ENCODE results near the gene SLC39A8. TPM values are rescaled to one million over a fixed set of nuclear protein-coding genes. Genes with fewer than 3 reads are reported as not detected.

SLC39A8 gene
- polyA plus RNA-seq, 2 of the 4 experiments (the other 2 are of a cell fraction), result 14.1 to 20.4 TPM

- ATAC-seq (peak; percentile 56 to 71; a peak in 5 of 6 replicates), DNase-seq (ENCODE audit: low read depth in 1 of 2, low spot score in 1 of 2) (peak in 1 of 2 experiments; percentile 4), FAIRE-seq (no peak)
- peak overlapping the region; percentile 52 for H3K4me2 ChIP-seq
- TF ChIP-seq, protein P1, sequence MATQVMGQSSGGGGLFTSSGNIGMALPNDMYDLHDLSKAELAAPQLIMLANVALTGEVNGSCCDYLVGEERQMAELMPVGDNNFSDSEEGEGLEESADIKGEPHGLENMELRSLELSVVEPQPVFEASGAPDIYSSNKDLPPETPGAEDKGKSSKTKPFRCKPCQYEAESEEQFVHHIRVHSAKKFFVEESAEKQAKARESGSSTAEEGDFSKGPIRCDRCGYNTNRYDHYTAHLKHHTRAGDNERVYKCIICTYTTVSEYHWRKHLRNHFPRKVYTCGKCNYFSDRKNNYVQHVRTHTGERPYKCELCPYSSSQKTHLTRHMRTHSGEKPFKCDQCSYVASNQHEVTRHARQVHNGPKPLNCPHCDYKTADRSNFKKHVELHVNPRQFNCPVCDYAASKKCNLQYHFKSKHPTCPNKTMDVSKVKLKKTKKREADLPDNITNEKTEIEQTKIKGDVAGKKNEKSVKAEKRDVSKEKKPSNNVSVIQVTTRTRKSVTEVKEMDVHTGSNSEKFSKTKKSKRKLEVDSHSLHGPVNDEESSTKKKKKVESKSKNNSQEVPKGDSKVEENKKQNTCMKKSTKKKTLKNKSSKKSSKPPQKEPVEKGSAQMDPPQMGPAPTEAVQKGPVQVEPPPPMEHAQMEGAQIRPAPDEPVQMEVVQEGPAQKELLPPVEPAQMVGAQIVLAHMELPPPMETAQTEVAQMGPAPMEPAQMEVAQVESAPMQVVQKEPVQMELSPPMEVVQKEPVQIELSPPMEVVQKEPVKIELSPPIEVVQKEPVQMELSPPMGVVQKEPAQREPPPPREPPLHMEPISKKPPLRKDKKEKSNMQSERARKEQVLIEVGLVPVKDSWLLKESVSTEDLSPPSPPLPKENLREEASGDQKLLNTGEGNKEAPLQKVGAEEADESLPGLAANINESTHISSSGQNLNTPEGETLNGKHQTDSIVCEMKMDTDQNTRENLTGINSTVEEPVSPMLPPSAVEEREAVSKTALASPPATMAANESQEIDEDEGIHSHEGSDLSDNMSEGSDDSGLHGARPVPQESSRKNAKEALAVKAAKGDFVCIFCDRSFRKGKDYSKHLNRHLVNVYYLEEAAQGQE (IDR thresholded peaks at IDR 0.05), result peak; percentile 63
- TF ChIP-seq CBX8 (IDR thresholded peaks at IDR 0.05), result no peak
- CTCF ChIA-PET, result no interaction called here
- H3K9me3 ChIP-seq, result no peaks in the 10 kb centered on the region
- POLR2A ChIA-PET, result no interaction called here
- peak overlapping the region; percentile 1 to 45; a peak in 1 of 6 replicates for H3K27ac ChIP-seq
- H3K4me3 ChIP-seq, result no peak overlapping the region
- H3K4me1 ChIP-seq, result peaks cover 26% of the 10 kb centered on the region
- 71% methylated on average over 1 of the region's 1 CpG for WGBS (ENCODE audit: missing lambda C conversion rate)
Measured at GRCh38 chr4:102217775-102218355, 127.4 kb downstream of the SLC39A8 start.

GRCh38 chr4:102217345-102217744 lies 127.9 kb downstream of the SLC39A8 start:
- POLR2A ChIA-PET, result no interaction called here
- TF ChIP-seq, protein P2, sequence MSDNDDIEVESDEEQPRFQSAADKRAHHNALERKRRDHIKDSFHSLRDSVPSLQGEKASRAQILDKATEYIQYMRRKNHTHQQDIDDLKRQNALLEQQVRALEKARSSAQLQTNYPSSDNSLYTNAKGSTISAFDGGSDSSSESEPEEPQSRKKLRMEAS (IDR thresholded peaks at IDR 0.05), result no peak
- TF ChIP-seq, protein P1 (IDR thresholded peaks at IDR 0.05), result no peak
- TF ChIP-seq HEYL (CRISPR knock-in tag; IDR thresholded peaks at IDR 0.05), result no peak
- TF ChIP-seq, protein P3, sequence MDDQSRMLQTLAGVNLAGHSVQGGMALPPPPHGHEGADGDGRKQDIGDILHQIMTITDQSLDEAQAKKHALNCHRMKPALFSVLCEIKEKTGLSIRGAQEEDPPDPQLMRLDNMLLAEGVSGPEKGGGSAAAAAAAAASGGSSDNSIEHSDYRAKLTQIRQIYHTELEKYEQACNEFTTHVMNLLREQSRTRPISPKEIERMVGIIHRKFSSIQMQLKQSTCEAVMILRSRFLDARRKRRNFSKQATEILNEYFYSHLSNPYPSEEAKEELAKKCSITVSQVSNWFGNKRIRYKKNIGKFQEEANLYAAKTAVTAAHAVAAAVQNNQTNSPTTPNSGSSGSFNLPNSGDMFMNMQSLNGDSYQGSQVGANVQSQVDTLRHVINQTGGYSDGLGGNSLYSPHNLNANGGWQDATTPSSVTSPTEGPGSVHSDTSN (IDR thresholded peaks at IDR 0.05), result no peak
- TF ChIP-seq BCL3 (IDR thresholded peaks at IDR 0.05), result no peak
- TF ChIP-seq RNF2 (IDR thresholded peaks at IDR 0.05; ENCODE audit: borderline replicate concordance, low read depth), result no peak
- TF ChIP-seq TP53 (CRISPR knock-in tag; IDR thresholded peaks at IDR 0.05), result no peak
- no peak for TF ChIP-seq NFE2L2 (conservative IDR thresholded peaks at IDR 0.05; ENCODE audit: low read length)
- TF ChIP-seq ZFP36 (IDR thresholded peaks at IDR 0.05; ENCODE audit: borderline replicate concordance, partially characterized antibody), result no peak
- no peak for TF ChIP-seq NR3C1 (IDR thresholded peaks at IDR 0.05)
- TF ChIP-seq RAD21 (conservative IDR thresholded peaks at IDR 0.05 in 1 of 2, IDR thresholded peaks at IDR 0.05 in 1 of 2), result no peak
- Histone ChIP-seq H3K4me2 (peak overlapping the region; percentile 52), H3K9me3 (no peaks in the 10 kb centered on the region), H3K4me3 (no peak overlapping the region), H3K27ac (peak overlapping the region; percentile 1 to 45; a peak in 1 of 6 replicates), H3K4me1 (peaks cover 26% of the 10 kb centered on the region)
- CTCF ChIA-PET, result no interaction called here
- peak; percentile 50 to 65; a peak in 5 of 6 replicates for ATAC-seq
- peak in 1 of 2 experiments; percentile 36 for DNase-seq (ENCODE audit: low read depth in 1 of 2, low spot score in 1 of 2)
- FAIRE-seq, result no peak
- 12% methylated on average over 3 of the region's 3 CpGs for WGBS (ENCODE audit: missing lambda C conversion rate)
